GM12873 (cell line): Measurements from ENCODE around the gene AATK.

Source experiments
- CTCF ChIP-seq: IDR thresholded peaks from 2 replicates; pipeline ENCODE4 v1.5.1; 2012; ENCODE audit warnings: low read depth, mild to moderate bottlenecking, moderate library complexity, low read length, control low read depth; ENCODE audit not compliant: insufficient read depth; ENCODE audit errors: missing control alignments

Gene AATK

DNA sequence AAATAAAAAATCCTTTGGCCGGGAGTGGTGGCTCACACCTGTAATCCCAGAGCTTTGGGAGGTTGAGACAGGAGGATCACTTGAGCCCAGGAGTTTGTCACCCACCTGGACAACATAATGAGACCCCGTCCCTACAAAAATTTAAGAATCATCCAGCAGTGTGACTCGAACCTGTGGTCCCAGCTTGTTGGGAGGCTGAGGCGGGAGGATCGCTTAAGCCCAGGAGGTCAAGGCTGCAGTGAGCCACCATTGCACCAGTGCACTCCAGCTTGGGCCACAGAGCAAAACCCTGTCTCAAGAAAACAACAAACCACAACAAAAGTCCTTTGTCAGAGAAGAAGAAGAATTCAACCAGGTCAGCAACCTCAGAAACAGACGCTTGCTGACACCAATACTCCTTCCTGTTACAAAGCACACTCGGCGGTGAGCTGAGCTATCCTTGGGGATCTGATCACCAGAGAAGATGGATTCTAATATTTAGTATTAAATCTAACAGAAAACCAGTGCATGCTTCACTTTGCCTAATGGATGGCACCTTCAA lies 13.7 kb downstream of the AATK start:
- no peak for TF ChIP-seq CTCF

GRCh38 chr17:81151278-81151677 lies 14.7 kb downstream of the AATK start:
- no peak for TF ChIP-seq CTCF

DNA sequence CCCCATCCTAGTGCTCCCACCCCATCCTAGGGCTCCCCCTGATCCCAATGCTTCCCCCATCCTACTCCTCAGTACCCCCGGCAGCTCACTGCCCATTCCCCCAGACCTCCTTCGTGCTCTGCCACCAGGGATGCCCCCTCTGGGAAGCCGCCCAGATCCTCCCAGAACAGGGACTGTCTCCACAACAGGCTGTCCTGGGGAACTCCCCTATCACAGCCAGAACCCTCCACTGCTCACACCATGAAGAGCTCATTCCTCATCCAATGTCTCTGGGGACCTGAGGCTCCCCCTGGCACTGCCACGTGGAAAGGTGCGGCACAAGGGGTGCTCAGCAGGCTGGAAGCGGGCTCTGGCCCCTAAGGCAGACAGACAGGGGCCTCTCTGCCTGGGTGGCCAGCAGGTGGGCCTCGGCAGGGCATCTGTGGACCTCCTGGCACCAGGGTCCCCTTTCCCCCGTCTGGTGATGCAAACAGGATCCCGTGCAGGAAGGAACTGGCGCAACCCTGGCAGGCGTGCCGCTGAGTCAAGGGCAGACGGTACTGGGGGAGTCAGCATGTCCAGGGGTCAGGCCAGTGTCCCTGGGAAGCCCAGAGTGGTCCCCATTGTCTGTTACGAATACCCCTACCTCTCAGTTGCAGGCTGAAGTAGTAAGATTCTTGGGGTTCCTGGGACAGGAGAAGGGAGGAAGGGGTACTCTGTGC lies 15.5 kb downstream of the AATK start:
- TF ChIP-seq CTCF: no peak

GRCh38 chr17:81148986-81149533 lies 17.0 kb downstream of the AATK start:
- TF ChIP-seq CTCF: no peak

DNA sequence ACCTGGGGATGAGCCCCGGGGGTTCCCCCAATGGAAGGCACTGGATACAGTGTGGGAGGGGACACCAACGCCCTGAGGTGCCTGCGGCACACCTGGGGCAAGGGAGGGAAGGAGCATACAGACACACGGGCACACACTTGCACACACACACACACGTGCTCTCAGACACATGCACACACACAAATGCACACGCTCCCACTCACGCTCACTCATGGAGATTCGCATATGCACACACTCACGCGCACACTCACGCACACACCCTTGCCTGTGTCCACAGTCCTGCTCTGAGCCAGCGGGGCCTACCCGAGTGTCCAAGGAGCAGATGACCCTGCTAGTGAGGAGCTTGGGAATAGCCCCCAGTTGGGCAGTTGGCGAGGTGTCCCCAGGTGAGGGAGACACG lies 17.4 kb downstream of the AATK start:
- no peak for TF ChIP-seq CTCF

- TF ChIP-seq CTCF: no peak
Observed at GRCh38 chr17:81147701-81148100, 18.3 kb downstream of the AATK start.

- TF ChIP-seq CTCF: no peak
Observed at GRCh38 chr17:81144423-81144781, 21.6 kb downstream of the AATK start.
